K562 treated with DMSO at 1 percent for 12 hours (cell line): ENCODE results near the gene ATF5. TPM values are rescaled to one million over a fixed set of nuclear protein-coding genes. Genes with fewer than 3 reads are reported as not detected.

Experiments used
- total RNA-seq: library from RNA; unstranded; fragments of 300-600 nt; gene quantifications from 2 replicates; pipeline ENCODE4 v1.2.3, GENCODE V29; 2022; ENCODE audit not compliant: insufficient read depth

The ATF5 gene, protein sequence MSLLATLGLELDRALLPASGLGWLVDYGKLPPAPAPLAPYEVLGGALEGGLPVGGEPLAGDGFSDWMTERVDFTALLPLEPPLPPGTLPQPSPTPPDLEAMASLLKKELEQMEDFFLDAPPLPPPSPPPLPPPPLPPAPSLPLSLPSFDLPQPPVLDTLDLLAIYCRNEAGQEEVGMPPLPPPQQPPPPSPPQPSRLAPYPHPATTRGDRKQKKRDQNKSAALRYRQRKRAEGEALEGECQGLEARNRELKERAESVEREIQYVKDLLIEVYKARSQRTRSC
- 601 and 861 TPM in 2 replicates for total RNA-seq

DNA sequence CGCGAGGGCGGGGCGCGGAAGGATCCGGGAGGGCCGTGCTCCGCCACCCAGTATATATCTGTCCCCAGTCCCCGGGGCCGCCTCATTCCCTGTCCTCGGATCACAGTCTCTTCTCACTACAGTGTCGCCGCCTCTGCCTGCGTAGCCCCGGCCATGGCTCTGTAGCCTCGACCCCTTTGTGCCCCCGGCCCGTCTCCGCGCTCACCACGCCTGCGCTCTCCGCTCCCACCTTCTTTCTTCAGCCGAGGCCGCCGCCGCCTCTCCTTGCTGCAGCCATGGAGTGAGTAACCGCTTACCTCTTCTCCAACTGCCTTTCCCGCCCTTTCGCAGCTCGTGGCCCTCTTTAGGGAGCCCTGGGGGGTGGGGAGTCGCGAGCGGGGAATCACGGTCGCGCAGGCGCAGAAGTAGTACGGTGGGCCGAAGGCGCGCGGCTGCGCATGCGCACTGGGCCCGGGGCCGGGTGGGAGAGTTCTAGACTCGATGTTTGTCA, at the start of gene ATF5, which contains the start of gene NUP62:
ATF5 (plus strand) TSS at position 85 of the 490 bp plus-strand sequence. CDS start 1,646 bp downstream, outside the sequence.
NUP62 (minus strand) TSS at position 384 of the 490 bp plus-strand sequence. CDS start 19,697 bp downstream, outside the sequence.

DNA sequence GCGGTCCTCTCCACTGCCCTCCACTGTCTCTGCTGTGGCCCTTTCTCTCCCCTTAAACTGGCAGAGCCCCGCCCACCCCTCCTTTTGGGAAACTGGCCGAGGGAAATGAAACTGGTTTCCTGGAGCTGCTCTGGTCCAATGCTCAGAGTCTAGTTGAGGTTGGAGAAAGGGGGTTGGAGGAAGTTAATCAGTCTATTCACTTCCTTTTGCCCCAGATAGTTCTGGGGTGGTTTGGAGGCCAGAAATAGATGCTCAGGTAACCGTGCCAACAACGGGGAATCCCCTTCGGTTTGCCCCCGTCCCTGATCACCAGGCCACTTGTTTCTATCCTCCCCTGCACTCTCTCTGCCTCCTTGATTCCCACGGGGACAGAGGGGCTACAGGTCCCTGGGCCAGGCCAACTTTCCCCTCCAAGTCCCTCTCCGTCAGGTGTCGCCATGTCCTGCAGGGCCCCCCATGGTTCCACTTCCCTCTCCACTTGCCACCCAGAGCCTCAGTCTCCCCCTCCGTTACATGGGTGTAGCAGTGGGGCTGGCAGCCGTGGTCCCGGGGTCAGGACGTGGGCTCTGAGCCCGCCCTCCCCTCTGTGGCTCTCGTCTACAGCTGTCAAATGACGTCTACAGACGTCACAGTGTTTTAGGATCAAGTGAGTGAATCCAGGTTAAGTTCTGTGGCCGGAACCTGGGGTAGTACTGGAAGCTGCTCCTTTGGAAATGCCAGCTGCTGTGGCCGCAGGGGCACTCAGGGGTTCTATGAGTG, 32.0 kb upstream of the ATF5 start, which contains the start of gene IL4I1:
IL4I1 (minus strand) TSS at position 25 of the 759 bp plus-strand sequence. CDS start 727 bp downstream, outside the sequence.

DNA sequence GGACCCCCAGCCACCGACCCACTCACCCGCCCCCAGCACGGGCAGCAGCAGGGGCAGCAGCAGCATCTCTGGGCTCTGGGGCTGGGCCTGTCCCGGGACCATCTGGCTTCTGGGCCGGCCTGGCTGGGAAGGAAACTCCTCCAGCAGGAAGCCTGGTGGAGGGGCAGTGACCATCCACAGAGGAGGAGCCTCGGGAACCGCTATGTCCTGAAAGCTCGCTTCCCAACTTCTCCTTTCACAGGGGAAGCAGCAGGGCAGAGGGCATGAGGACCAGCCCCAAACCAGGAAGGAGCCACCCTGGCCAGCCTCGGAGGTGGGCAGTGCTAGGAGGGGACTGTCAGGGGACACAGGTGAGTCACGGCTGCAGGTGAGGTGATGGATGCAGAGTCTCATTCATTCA, 32.0 kb downstream of the ATF5 start, which contains the start of gene SIGLEC11:
SIGLEC11 (minus strand) TSS at position 193 of the 400 bp plus-strand sequence; CDS start at position 102, 91 bp downstream.

Other genes starting within 250 kb of the ATF5 start
- gene ADM5, start 239.6 kb upstream of the ATF5 start, total RNA-seq = 6.6 and 8.8 TPM in 2 replicates
- 2.0 and 8.0 TPM in 2 replicates for gene CPT1C, start 238.1 kb upstream of the ATF5 start, total RNA-seq
- gene TSKS, start 165.9 kb upstream of the ATF5 start, total RNA-seq = 4.4 and 5.8 TPM in 2 replicates
- 105 and 144 TPM in 2 replicates for gene AP2A1, start 162.2 kb upstream of the ATF5 start, total RNA-seq
- 5.0 and 6.1 TPM in 2 replicates for gene FUZ, start 115.9 kb upstream of the ATF5 start, total RNA-seq
- gene MED25, start 110.9 kb upstream of the ATF5 start, total RNA-seq = 59.3 and 76.8 TPM in 2 replicates
- gene PTOV1, start 78.0 kb upstream of the ATF5 start, total RNA-seq = 166 and 170 TPM in 2 replicates
- 31.8 and 53.0 TPM in 2 replicates for gene PNKP, start 61.6 kb upstream of the ATF5 start, total RNA-seq
- 40.6 and 45.6 TPM in 2 replicates for gene AKT1S1, start 51.9 kb upstream of the ATF5 start, total RNA-seq
- 14.7 and 16.8 TPM in 2 replicates for gene TBC1D17, start 51.5 kb upstream of the ATF5 start, total RNA-seq
- 0.59 and 1.1 TPM in 2 replicates for gene IL4I1, start 32.3 kb upstream of the ATF5 start, total RNA-seq
- gene NUP62, start 299 bp downstream of the ATF5 start, total RNA-seq = 35.8 and 68.1 TPM in 2 replicates
- gene SIGLEC11, start 32.0 kb downstream of the ATF5 start, total RNA-seq = not detected in 2 replicates
- gene VRK3, start 96.2 kb downstream of the ATF5 start, total RNA-seq = 61.7 and 88.6 TPM in 2 replicates
- gene ZNF473, start 96.8 kb downstream of the ATF5 start, total RNA-seq = 4.1 and 9.6 TPM in 2 replicates
- not detected in 2 replicates for gene IZUMO2, start 234.1 kb downstream of the ATF5 start, total RNA-seq